Measurements from ENCODE around the gene SPAG9.

GRCh38 chr17:50979524-50979927, 141.1 kb downstream of the SPAG9 start:
- no peak for TF ChIP-seq CTCF (IDR thresholded peaks at IDR 0.05; ENCODE audit: poor library complexity, severe bottlenecking)
- TF ChIP-seq EZH2 (IDR thresholded peaks at IDR 0.05; ENCODE audit: borderline replicate concordance, insufficient read depth, low read length, poor library complexity, severe bottlenecking), result no peak
- no peak for TF ChIP-seq EP300 (conservative IDR thresholded peaks at IDR 0.05; ENCODE audit: poor library complexity, severe bottlenecking)

Data from neural cell (in vitro differentiated cells).